H9 (cell line): ENCODE results near the gene HOATZ. TPM values are rescaled to one million over a fixed set of nuclear protein-coding genes. Genes with fewer than 3 reads are reported as not detected.
A peak's percentile ranks its signal among the peaks of the same experiment; 100 is the strongest.

Experiments
- DNase-seq: peaks from one replicate; pipeline ENCODE4 v3.0.0-alpha.2; 2017
- H2AFZ ChIP-seq: one replicate; pipeline ENCODE4 v1.6.1; 2013; ENCODE audit warnings: mild to moderate bottlenecking, low read length, control low read depth, moderate library complexity
- H2AK5ac ChIP-seq: 2 replicates; pipeline ENCODE4 v1.6.1; 2013; ENCODE audit warnings: low read length, control low read depth, mixed read lengths; ENCODE audit not compliant: insufficient read length
- H2BK120ac ChIP-seq: one replicate; pipeline ENCODE4 v1.6.1; 2013; ENCODE audit warnings: low read depth, mild to moderate bottlenecking, low read length, control low read depth, inconsistent platforms; ENCODE audit not compliant: poor library complexity, severe bottlenecking
- H2BK12ac ChIP-seq: 2 replicates; pipeline ENCODE4 v1.6.1; 2013; ENCODE audit warnings: low read length, control low read depth, mixed read lengths, low read depth; ENCODE audit not compliant: insufficient read length
- H2BK15ac ChIP-seq: 2 replicates; pipeline ENCODE4 v1.6.1; 2013; ENCODE audit warnings: low read depth, low read length, control low read depth
- H2BK20ac ChIP-seq: one replicate; pipeline ENCODE4 v1.6.1; 2013; ENCODE audit warnings: low read depth, mild to moderate bottlenecking, low read length, control low read depth, inconsistent platforms; ENCODE audit not compliant: poor library complexity, severe bottlenecking
- H2BK5ac ChIP-seq: 2 replicates; pipeline ENCODE4 v1.6.1; 2013; ENCODE audit warnings: low read length, control low read depth, mixed read lengths; ENCODE audit not compliant: insufficient read length
- H3K14ac ChIP-seq: 2 replicates; pipeline ENCODE4 v1.6.1; 2013; ENCODE audit warnings: low read length, control low read depth; ENCODE audit not compliant: insufficient read depth
- H3K18ac ChIP-seq: 2 replicates; pipeline ENCODE4 v1.6.1; 2013; ENCODE audit warnings: low read depth, mild to moderate bottlenecking, mixed read lengths, low read length, control low read depth; ENCODE audit not compliant: insufficient read length
- H3K23ac ChIP-seq: 2 replicates; pipeline ENCODE4 v1.6.1; 2013; ENCODE audit warnings: low read length, control low read depth, mixed read lengths, low read depth; ENCODE audit not compliant: insufficient read length
- H3K23me2 ChIP-seq: 2 replicates; pipeline ENCODE4 v1.6.1; 2013; ENCODE audit warnings: low read depth, mild to moderate bottlenecking, mixed read lengths, low read length, control low read depth; ENCODE audit not compliant: insufficient read length, poor library complexity, severe bottlenecking
- H3K27ac ChIP-seq: 2 replicates; pipeline ENCODE4 v1.5.1; 2013; ENCODE audit warnings: low read length, control low read depth, mixed read lengths, low read depth; ENCODE audit not compliant: insufficient read length
- H3K27me3 ChIP-seq: 2 replicates; pipeline ENCODE4 v1.6.1; 2013; ENCODE audit warnings: low read length, control low read depth, inconsistent platforms; ENCODE audit not compliant: insufficient read depth
- H3K4ac ChIP-seq: 2 replicates; pipeline ENCODE4 v1.6.1; 2013; ENCODE audit warnings: low read depth, mild to moderate bottlenecking, control low read depth, inconsistent platforms, low read length, moderate library complexity
- H3K4me1 ChIP-seq: 2 replicates; pipeline ENCODE4 v1.6.1; 2013; ENCODE audit warnings: low read length, control low read depth, inconsistent platforms; ENCODE audit not compliant: insufficient read depth
- H3K4me2 ChIP-seq: 2 replicates; pipeline ENCODE4 v1.6.1; 2013; ENCODE audit warnings: low read length, control low read depth, mixed read lengths; ENCODE audit not compliant: insufficient read length, insufficient read depth
- H3K56ac ChIP-seq: 2 replicates; pipeline ENCODE4 v1.6.1; 2013; ENCODE audit warnings: low read depth, mild to moderate bottlenecking, mixed read lengths, low read length, control low read depth; ENCODE audit not compliant: insufficient read length
- H3K79me1 ChIP-seq: 2 replicates; pipeline ENCODE4 v1.6.1; 2013; ENCODE audit warnings: low read depth, mild to moderate bottlenecking, moderate library complexity, low read length, control low read depth, inconsistent platforms; ENCODE audit not compliant: insufficient read depth, poor library complexity, severe bottlenecking
- H3K79me2 ChIP-seq: 2 replicates; pipeline ENCODE4 v1.6.1; 2013; ENCODE audit warnings: low read length, control low read depth, inconsistent platforms; ENCODE audit not compliant: insufficient read depth
- H3K9ac ChIP-seq: 2 replicates; pipeline ENCODE4 v1.6.1; 2013; ENCODE audit warnings: low read length, control low read depth, mixed read lengths; ENCODE audit not compliant: insufficient read length; ENCODE audit errors: extremely low read depth
- H3K9me3 ChIP-seq: one replicate; pipeline ENCODE4 v1.6.1; 2013; ENCODE audit warnings: low read depth, low read length, inconsistent platforms; ENCODE audit not compliant: control insufficient read depth
- H3T11ph ChIP-seq: one replicate; pipeline ENCODE4 v1.6.1; 2013; ENCODE audit warnings: mild to moderate bottlenecking, low read length, control low read depth, inconsistent platforms
- H4K20me1 ChIP-seq: one replicate; pipeline ENCODE4 v1.6.1; 2013; ENCODE audit not compliant: control insufficient read depth, insufficient read length, insufficient read depth
- H4K5ac ChIP-seq: 2 replicates; pipeline ENCODE4 v1.6.1; 2013; ENCODE audit warnings: low read depth, mild to moderate bottlenecking, mixed read lengths, low read length, control low read depth; ENCODE audit not compliant: insufficient read length
- H4K8ac ChIP-seq: replicated peaks from 2 replicates; pipeline ENCODE4 v1.6.1; 2013; ENCODE audit warnings: low read length, control low read depth, mixed read lengths, low read depth; ENCODE audit not compliant: insufficient read length
- H4K91ac ChIP-seq: 2 replicates; pipeline ENCODE4 v1.6.1; 2013; ENCODE audit warnings: low read depth, mild to moderate bottlenecking, moderate library complexity, mixed read lengths, low read length, control low read depth; ENCODE audit not compliant: insufficient read length
- H3K27ac Mint-ChIP-seq, 3 experiments: 2 replicates in 2 of 3; 3 replicates in 1 of 3; pipeline ENCODE4 v1.8.0; 2020 to 2021; ENCODE audit warnings: mixed read lengths in 3 of 3, mild to moderate bottlenecking in 1 of 3, moderate library complexity in 1 of 3
- H3K27me3 Mint-ChIP-seq: 2 replicates; pipeline ENCODE4 v1.8.0; 2021; ENCODE audit warnings: low read depth, mild to moderate bottlenecking, moderate library complexity, mixed read lengths
- H3K36me3 Mint-ChIP-seq, 3 experiments: 2 replicates in 2 of 3; 3 replicates in 1 of 3; pipeline ENCODE4 v1.8.0; 2020 to 2021; ENCODE audit warnings: low read depth in 3 of 3, mixed read lengths in 3 of 3; ENCODE audit not compliant: insufficient read depth in 1 of 3
- H3K4me1 Mint-ChIP-seq, 2 experiments: 2 replicates each; pipeline ENCODE4 v1.8.0; 2020; ENCODE audit warnings: mixed read lengths in 2 of 2
- H3K4me3 Mint-ChIP-seq, 2 experiments: 2 replicates in 1 of 2; 3 replicates in 1 of 2; pipeline ENCODE4 v1.8.0; 2020 to 2021; ENCODE audit warnings: mild to moderate bottlenecking in 2 of 2, mixed read lengths in 2 of 2, moderate library complexity in 1 of 2
- H3K9me3 Mint-ChIP-seq, 2 experiments: 2 replicates in 1 of 2; 3 replicates in 1 of 2; pipeline ENCODE4 v1.8.0; 2020; ENCODE audit warnings: mild to moderate bottlenecking in 2 of 2, mixed read lengths in 2 of 2, moderate library complexity in 1 of 2
- WGBS: extraction: QIAGEN DNeasy Blood & Tissue Kit; methylation state at CpG from one replicate; pipeline ENCODE4 v1.1.7; 2013; ENCODE audit warnings: missing lambda C conversion rate, low lambda C conversion rate, mixed read lengths; ENCODE audit not compliant: insufficient read length; ENCODE audit errors: extremely low coverage; 5-methylcytosine and 5-hydroxymethylcytosine counted together
- total RNA-seq: library from RNA; stranded (reverse); gene quantifications from 2 replicates; pipeline ENCODE4 v1.2.1, GENCODE V29; 2021
- TF ChIP-seq, protein P1 (sequence below): fragments of 200-600 bp; sonication (generic); conservative IDR thresholded peaks from 3 replicates; pipeline ENCODE4 v1.8.0; 2021; ENCODE audit warnings: antibody characterized with exemption, mild to moderate bottlenecking

The HOATZ gene
- total RNA-seq, 1 experiment from 2014 or later = not detected

DNA sequence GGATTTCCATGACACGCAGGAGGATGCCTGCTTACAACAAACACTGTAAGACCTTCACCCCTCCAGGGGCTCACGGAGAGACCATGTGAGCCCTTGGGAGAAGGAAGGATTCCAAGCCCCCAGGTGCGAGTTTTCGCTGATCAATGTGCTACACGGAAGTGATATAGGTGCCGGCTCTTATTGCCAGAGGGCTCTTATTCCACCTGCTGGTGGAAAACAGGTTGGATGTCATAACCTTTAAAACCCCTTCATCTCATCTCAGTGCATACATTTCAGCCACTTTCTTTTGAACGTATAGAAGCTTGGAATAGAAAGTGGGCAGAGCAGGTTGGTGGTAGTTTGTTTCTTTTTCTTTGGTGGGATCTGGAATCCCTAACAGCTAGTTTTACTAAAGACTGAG, 51.7 kb downstream of the HOATZ start:
- H3K79me2 ChIP-seq = no peaks in the 10 kb centered on the region
- no peak overlapping the region for H2AFZ ChIP-seq
- no peaks in the 10 kb centered on the region for H3K27me3 ChIP-seq
- H3K9ac ChIP-seq = no peak overlapping the region
- no peaks in the 10 kb centered on the region for H3K23me2 ChIP-seq
- no peak overlapping the region; a peak in 2 of 7 replicates for H3K27ac Mint-ChIP-seq
- H3K4me2 ChIP-seq = no peak overlapping the region
- H3K4me1 Mint-ChIP-seq = peaks cover 33 to 34% of the 10 kb centered on the region in 2 experiments
- TF ChIP-seq, protein P1, sequence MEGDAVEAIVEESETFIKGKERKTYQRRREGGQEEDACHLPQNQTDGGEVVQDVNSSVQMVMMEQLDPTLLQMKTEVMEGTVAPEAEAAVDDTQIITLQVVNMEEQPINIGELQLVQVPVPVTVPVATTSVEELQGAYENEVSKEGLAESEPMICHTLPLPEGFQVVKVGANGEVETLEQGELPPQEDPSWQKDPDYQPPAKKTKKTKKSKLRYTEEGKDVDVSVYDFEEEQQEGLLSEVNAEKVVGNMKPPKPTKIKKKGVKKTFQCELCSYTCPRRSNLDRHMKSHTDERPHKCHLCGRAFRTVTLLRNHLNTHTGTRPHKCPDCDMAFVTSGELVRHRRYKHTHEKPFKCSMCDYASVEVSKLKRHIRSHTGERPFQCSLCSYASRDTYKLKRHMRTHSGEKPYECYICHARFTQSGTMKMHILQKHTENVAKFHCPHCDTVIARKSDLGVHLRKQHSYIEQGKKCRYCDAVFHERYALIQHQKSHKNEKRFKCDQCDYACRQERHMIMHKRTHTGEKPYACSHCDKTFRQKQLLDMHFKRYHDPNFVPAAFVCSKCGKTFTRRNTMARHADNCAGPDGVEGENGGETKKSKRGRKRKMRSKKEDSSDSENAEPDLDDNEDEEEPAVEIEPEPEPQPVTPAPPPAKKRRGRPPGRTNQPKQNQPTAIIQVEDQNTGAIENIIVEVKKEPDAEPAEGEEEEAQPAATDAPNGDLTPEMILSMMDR = peak; percentile 43; the same call in 2 of the 3 replicates
- no peak overlapping the region for H2BK5ac ChIP-seq
- DNase-seq = no peak
- no peak overlapping the region for H3K23ac ChIP-seq
- H3K9me3 ChIP-seq = no peaks in the 10 kb centered on the region
- no peaks in the 10 kb centered on the region for H4K20me1 ChIP-seq
- H3K36me3 Mint-ChIP-seq = no peaks in the 10 kb centered on the region
- no peak overlapping the region for H3K4ac ChIP-seq
- no peak overlapping the region for H3K18ac ChIP-seq
- no peak overlapping the region for H3T11ph ChIP-seq
- H3K9me3 Mint-ChIP-seq = no peaks in the 10 kb centered on the region
- H3K14ac ChIP-seq = no peak overlapping the region
- no peak overlapping the region for H4K91ac ChIP-seq
- WGBS = no CpG with 5 or more reads among the region's 7 CpGs
- no peak overlapping the region for H2BK12ac ChIP-seq
- no peak overlapping the region for H2BK120ac ChIP-seq
- no peak overlapping the region for H2BK20ac ChIP-seq
- H4K5ac ChIP-seq = no peak overlapping the region
- no peak overlapping the region for H2AK5ac ChIP-seq
- no peaks in the 10 kb centered on the region for H3K79me1 ChIP-seq
- no peak overlapping the region for H3K4me3 Mint-ChIP-seq
- H4K8ac ChIP-seq = no peak overlapping the region
- no peaks in the 10 kb centered on the region for H3K27me3 Mint-ChIP-seq
- H3K4me1 ChIP-seq = peaks cover 6% of the 10 kb centered on the region; the same call in 1 of the 2 replicates
- H2BK15ac ChIP-seq = no peak overlapping the region
- H3K27ac ChIP-seq = no peak overlapping the region
- H3K56ac ChIP-seq = no peak overlapping the region
